ENCODE data around the gene GARNL3.

GARNL3 gene

GRCh38 chr9:127402401-127403090 is 138.0 kb downstream of the GARNL3 start:
- H3K9me3 Mint-ChIP-seq: no peaks in the 10 kb centered on the region
- H3K4me1 Mint-ChIP-seq: peaks cover 8% of the 10 kb centered on the region
- no peak for DNase-seq
- H3K36me3 Mint-ChIP-seq (ENCODE audit: low read depth): no peaks in the 10 kb centered on the region
- no peak for TF ChIP-seq CTCF (IDR thresholded peaks at IDR 0.05)
- H3K4me3 Mint-ChIP-seq: no peak overlapping the region
- peaks cover 4% of the 10 kb centered on the region for H3K27me3 Mint-ChIP-seq (ENCODE audit: low read depth, poor library complexity)
- no peak overlapping the region for H3K27ac Mint-ChIP-seq

- no peak for TF ChIP-seq CTCF (IDR thresholded peaks at IDR 0.05)
- no peaks in the 10 kb centered on the region for H3K9me3 Mint-ChIP-seq
- H3K27me3 Mint-ChIP-seq (ENCODE audit: low read depth, poor library complexity): peaks cover 4% of the 10 kb centered on the region
- no peak overlapping the region for H3K4me3 Mint-ChIP-seq
- no peak for DNase-seq
- no peaks in the 10 kb centered on the region for H3K36me3 Mint-ChIP-seq (ENCODE audit: low read depth)
- H3K4me1 Mint-ChIP-seq: peaks cover under 1% of the 10 kb centered on the region
- no peak overlapping the region for H3K27ac Mint-ChIP-seq
Measured at GRCh38 chr9:127403507-127404192, 139.1 kb downstream of the GARNL3 start.

GRCh38 chr9:127404631-127405030 is 140.1 kb downstream of the GARNL3 start:
- DNase-seq: no peak

GRCh38 chr9:127405344-127406125 is 141.0 kb downstream of the GARNL3 start:
- Mint-ChIP-seq H3K4me1 (no peaks in the 10 kb centered on the region), H3K9me3 (no peaks in the 10 kb centered on the region), H3K27ac (peak overlapping the region; percentile 22), H3K4me3 (no peak overlapping the region), H3K36me3 (ENCODE audit: low read depth) (no peaks in the 10 kb centered on the region), H3K27me3 (ENCODE audit: low read depth, poor library complexity) (peaks cover 4% of the 10 kb centered on the region)
- DNase-seq: no peak
- no peak for TF ChIP-seq CTCF (IDR thresholded peaks at IDR 0.05)

More at GRCh38 chr9:127404631-127405030, 140.1 kb downstream of the GARNL3 start:
- H3K27ac Mint-ChIP-seq: no peak overlapping the region
- no peak for TF ChIP-seq CTCF (IDR thresholded peaks at IDR 0.05)
- no peaks in the 10 kb centered on the region for H3K36me3 Mint-ChIP-seq (ENCODE audit: low read depth)
- H3K9me3 Mint-ChIP-seq: no peaks in the 10 kb centered on the region
- peaks cover 4% of the 10 kb centered on the region for H3K27me3 Mint-ChIP-seq (ENCODE audit: low read depth, poor library complexity)
- H3K4me1 Mint-ChIP-seq: no peaks in the 10 kb centered on the region
- no peak overlapping the region for H3K4me3 Mint-ChIP-seq

- no peak for DNase-seq
- Mint-ChIP-seq H3K9me3 (no peaks in the 10 kb centered on the region), H3K27me3 (ENCODE audit: low read depth, poor library complexity) (peaks cover 4% of the 10 kb centered on the region), H3K27ac (peak overlapping the region; percentile 78), H3K4me1 (no peaks in the 10 kb centered on the region), H3K36me3 (ENCODE audit: low read depth) (peaks cover 4% of the 10 kb centered on the region), H3K4me3 (no peak overlapping the region)
- no peak for TF ChIP-seq CTCF (IDR thresholded peaks at IDR 0.05)
Measured at GRCh38 chr9:127406799-127407491, 142.4 kb downstream of the GARNL3 start.
